Measurements from ENCODE around the gene CRIM1. TPM values are rescaled to one million over a fixed set of nuclear protein-coding genes. Genes with fewer than 3 reads are reported as not detected.

CRIM1 gene
- total RNA-seq, 4 donors from 2014 or later, result 93.2 to 194 (median 119) TPM

DNA sequence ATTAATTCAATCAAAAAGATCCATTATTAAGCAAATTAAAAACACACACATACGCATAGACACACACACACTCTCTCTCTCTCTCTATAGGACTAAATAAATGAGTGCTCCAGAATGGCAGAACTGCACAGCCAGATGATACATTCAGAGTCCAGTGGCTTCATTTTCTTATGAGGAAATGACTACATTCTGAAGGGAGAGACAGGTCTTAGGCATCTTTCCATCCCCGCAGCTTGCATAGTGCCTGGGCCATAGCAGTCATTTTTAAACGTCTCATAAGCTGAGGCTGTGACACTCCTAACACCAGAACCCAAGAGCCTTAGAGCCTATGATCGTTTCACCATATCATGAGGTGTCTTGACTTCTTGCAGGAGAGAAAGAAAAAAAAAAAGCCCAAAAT lies 211.3 kb downstream of the CRIM1 start:
- peaks cover 30 to 38% of the 10 kb centered on the region in 2 donors for H3K4me1 ChIP-seq
- intact Hi-C loops (cut with DNase I; ENCODE audit: low total_unique reads), result no loop called here

DNA sequence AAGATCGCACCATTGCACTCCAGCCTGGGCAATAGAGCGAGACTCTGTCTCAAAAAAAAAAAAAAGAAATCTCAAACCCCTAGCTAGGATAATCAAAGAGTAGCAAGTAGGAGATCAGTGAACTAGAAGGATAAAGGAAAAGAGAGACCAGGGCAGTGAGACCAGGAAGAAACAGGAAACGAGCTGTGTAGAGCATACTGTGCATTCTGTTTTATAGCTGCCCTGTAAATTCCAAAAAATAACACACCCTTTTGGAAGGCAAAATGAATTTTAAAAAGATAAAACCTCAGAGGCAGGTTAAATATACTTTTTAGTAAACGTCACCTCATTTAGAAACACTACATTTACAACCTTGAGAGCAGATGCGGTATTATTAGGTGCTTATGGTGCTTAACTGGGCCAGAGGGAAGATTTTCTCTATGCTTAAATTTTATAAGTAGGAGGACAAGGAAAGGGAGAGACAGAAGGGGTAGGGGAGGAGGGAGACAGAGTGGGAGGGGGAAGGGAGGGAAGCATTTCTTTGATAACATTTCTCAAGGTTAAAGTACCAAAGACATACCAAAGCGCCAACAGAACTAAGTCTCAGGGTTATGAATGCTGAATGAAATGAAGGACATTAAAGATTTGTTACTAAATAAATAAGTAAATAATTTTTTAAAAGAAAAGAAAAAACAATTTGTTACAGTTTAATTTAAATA lies 212.3 kb downstream of the CRIM1 start:
- no peak overlapping the region for H3K4me3 ChIP-seq
- in situ Hi-C loops (cut with MboI; ENCODE audit: low sequenced_read_pairs in 4 of 4), result no loop called here
- no peak for ATAC-seq
- intact Hi-C loops (cut with DNase I; ENCODE audit: low total_unique reads), result no loop called here
- H3K4me1 ChIP-seq, result peaks cover 32 to 35% of the 10 kb centered on the region in 2 donors
- no peaks in the 10 kb centered on the region for H3K9me3 ChIP-seq
- H3K27me3 ChIP-seq, result no peaks in the 10 kb centered on the region
- peak overlapping the region; percentile 12 to 97 (median 46) for H3K27ac ChIP-seq
- H3K36me3 ChIP-seq, result peaks cover 0 to 10% of the 10 kb centered on the region in 2 donors
- no peak for DNase-seq
- no peak for TF ChIP-seq POLR2A (IDR thresholded peaks at IDR 0.05)
- TF ChIP-seq, protein P1, sequence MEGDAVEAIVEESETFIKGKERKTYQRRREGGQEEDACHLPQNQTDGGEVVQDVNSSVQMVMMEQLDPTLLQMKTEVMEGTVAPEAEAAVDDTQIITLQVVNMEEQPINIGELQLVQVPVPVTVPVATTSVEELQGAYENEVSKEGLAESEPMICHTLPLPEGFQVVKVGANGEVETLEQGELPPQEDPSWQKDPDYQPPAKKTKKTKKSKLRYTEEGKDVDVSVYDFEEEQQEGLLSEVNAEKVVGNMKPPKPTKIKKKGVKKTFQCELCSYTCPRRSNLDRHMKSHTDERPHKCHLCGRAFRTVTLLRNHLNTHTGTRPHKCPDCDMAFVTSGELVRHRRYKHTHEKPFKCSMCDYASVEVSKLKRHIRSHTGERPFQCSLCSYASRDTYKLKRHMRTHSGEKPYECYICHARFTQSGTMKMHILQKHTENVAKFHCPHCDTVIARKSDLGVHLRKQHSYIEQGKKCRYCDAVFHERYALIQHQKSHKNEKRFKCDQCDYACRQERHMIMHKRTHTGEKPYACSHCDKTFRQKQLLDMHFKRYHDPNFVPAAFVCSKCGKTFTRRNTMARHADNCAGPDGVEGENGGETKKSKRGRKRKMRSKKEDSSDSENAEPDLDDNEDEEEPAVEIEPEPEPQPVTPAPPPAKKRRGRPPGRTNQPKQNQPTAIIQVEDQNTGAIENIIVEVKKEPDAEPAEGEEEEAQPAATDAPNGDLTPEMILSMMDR (IDR thresholded peaks at IDR 0.05 in 4 of 5, conservative IDR thresholded peaks at IDR 0.05 in 1 of 5), result no peak

More for the DNA sequence above, 211.3 kb downstream of the CRIM1 start:
- TF ChIP-seq, protein P1 (IDR thresholded peaks at IDR 0.05 in 4 of 5, conservative IDR thresholded peaks at IDR 0.05 in 1 of 5), result no peak
- no peak for TF ChIP-seq POLR2A (IDR thresholded peaks at IDR 0.05)
- ATAC-seq (no peak), DNase-seq (no peak)
- H3K27me3 ChIP-seq, result no peaks in the 10 kb centered on the region
- peaks cover 0 to 10% of the 10 kb centered on the region in 2 donors for H3K36me3 ChIP-seq
- peak overlapping the region in 1 of 4 donors; percentile 97 for H3K27ac ChIP-seq
- H3K4me3 ChIP-seq, result no peak overlapping the region
- no peaks in the 10 kb centered on the region for H3K9me3 ChIP-seq
- in situ Hi-C loops (cut with MboI; ENCODE audit: low sequenced_read_pairs in 4 of 4), result no loop called here

DNA sequence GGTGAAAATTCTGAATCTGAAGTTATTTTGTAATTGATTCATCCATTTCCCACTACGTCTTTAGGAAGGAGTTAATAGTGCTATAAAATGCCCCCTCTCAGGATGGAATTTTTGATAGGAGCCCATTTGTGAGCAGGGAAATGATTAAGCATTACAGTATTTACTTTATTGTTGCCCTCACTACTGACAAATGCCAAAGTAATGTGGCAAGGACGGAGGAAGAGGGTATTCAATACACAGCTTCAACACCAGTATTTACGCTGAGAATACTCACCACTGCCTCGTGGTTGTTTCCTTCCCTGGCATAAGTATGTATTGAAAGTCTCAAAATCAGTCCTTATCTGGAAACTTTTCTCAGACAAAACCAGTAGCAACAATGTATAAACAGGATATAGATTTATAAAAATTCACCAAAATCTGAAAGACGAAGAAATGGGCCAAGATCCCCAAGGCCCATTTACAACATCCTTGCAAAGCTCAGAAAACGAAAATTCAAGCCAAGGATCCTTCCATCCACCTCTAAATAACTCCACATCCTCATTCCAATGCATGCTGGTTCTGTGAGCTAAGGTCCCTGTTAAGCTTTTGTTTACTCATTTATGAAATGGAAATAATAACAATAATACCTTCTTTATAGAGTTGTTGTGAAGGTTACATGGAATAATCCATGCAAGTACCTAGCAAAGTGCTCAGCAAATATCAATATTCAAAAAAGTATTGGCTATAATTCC lies 213.1 kb downstream of the CRIM1 start:
- Histone ChIP-seq H3K9me3 (no peaks in the 10 kb centered on the region), H3K4me1 (peaks cover 35 to 36% of the 10 kb centered on the region in 2 donors), H3K27ac (peak overlapping the region; percentile 9 to 97 (median 46)), H3K36me3 (peaks cover 0 to 10% of the 10 kb centered on the region in 2 donors), H3K27me3 (no peaks in the 10 kb centered on the region), H3K4me3 (no peak overlapping the region)
- TF ChIP-seq, protein P1 (IDR thresholded peaks at IDR 0.05 in 4 of 5, conservative IDR thresholded peaks at IDR 0.05 in 1 of 5), result no peak
- TF ChIP-seq POLR2A (IDR thresholded peaks at IDR 0.05), result no peak
- DNase-seq (no peak), ATAC-seq (no peak)
- in situ Hi-C loops (cut with MboI; ENCODE audit: low sequenced_read_pairs in 4 of 4) (no loop called here), intact Hi-C loops (cut with DNase I; ENCODE audit: low total_unique reads) (no loop called here)

DNA sequence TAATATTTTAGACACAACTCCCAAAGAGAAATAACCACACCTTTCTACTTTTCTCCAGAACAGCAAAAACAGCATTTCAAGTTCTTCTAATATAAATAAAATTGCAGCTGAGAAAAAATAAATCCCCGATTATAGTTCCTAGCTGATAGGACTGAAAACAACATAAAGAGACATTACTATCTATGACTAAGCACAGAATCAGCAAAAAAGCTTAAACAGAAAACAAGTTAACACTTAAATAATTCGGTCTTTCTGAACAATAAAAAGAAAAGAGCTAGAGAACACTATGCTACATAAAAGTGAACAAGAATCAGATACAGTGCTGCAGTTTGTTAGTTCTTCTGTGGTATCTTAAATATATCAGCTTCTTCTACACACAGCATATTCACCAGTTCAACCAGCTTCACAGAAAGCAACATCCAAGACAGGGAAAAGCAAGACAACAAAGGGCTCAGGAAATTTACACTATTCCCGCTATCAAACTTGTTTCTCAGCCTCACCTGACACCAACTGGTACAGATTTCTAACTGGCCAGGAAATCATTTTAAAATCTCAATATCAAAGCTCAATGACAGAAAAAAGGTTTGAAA lies 213.8 kb downstream of the CRIM1 start:
- Histone ChIP-seq H3K4me1 (peaks cover 35 to 41% of the 10 kb centered on the region in 2 donors), H3K4me3 (no peak overlapping the region), H3K9me3 (no peaks in the 10 kb centered on the region), H3K36me3 (peaks cover 0 to 10% of the 10 kb centered on the region in 2 donors), H3K27ac (peak overlapping the region; percentile 9 to 97 (median 46)), H3K27me3 (no peaks in the 10 kb centered on the region)
- TF ChIP-seq, protein P1 (IDR thresholded peaks at IDR 0.05 in 4 of 5, conservative IDR thresholded peaks at IDR 0.05 in 1 of 5), result no peak
- TF ChIP-seq POLR2A (IDR thresholded peaks at IDR 0.05), result no peak
- in situ Hi-C loops (cut with MboI; ENCODE audit: low sequenced_read_pairs in 4 of 4) (no loop called here), intact Hi-C loops (cut with DNase I; ENCODE audit: low total_unique reads) (no loop called here)
- DNase-seq (no peak), ATAC-seq (no peak)
